Measurements from ENCODE around the gene LCA5L.

Gene LCA5L

GRCh38 chr21:39363607-39364555 is 81.7 kb downstream of the LCA5L start:
- no peak for TF ChIP-seq GATA2 (IDR thresholded peaks at IDR 0.05; ENCODE audit: low read depth, low read length)
- no peak for TF ChIP-seq GATA3 (IDR thresholded peaks at IDR 0.05; ENCODE audit: low read depth, low read length)

- TF ChIP-seq GATA3 (IDR thresholded peaks at IDR 0.05; ENCODE audit: low read depth, low read length): no peak
- TF ChIP-seq GATA2 (IDR thresholded peaks at IDR 0.05; ENCODE audit: low read depth, low read length): no peak
Observed at GRCh38 chr21:39362733-39363132, 82.8 kb downstream of the LCA5L start.

GRCh38 chr21:39359382-39359781 is 86.2 kb downstream of the LCA5L start:
- TF ChIP-seq GATA3 (IDR thresholded peaks at IDR 0.05; ENCODE audit: low read depth, low read length): no peak
- TF ChIP-seq GATA2 (IDR thresholded peaks at IDR 0.05; ENCODE audit: low read depth, low read length): no peak
